ENCODE measurements around the gene KCNH2.

GRCh38 chr7:150942591-150943452, 35.3 kb downstream of the KCNH2 start:
- TF ChIP-seq TAF1 (IDR thresholded peaks at IDR 0.05; ENCODE audit: borderline replicate concordance, low read depth, low read length) (no peak), POLR2AphosphoS5 (IDR thresholded peaks at IDR 0.05; ENCODE audit: low read depth, low read length) (no peak)

All from GM12892 (cell line).